Kidney (tissue), 14 donors: ENCODE results near the gene FCN2. TPM values are rescaled to one million over a fixed set of nuclear protein-coding genes. Genes with fewer than 3 reads are reported as not detected.

Experiments
- DNase-seq, 5 donors: peaks; one replicate each; pipeline ENCODE4 v3.0.0-alpha.2; 2013 to 2020
- FAIRE-seq: peaks from 2 replicates; lab custom pipeline; 2012; peaks lifted over from hg19 to GRCh38; lab: Jason Lieb, UNC
- H3K27ac ChIP-seq, 2 donors: one replicate each; pipeline ENCODE4 v1.7.0; 2013; ENCODE audit warnings: low read depth in 2 of 2, low read length in 2 of 2, inconsistent platforms in 1 of 2
- H3K27me3 ChIP-seq: one replicate; pipeline ENCODE4 v1.7.1; 2013; ENCODE audit warnings: low read length, inconsistent platforms; ENCODE audit not compliant: control insufficient read depth, insufficient read depth
- H3K36me3 ChIP-seq, 3 donors: one replicate each; pipeline versions ENCODE4 v1.7.0 to v1.7.1; 2013; ENCODE audit warnings: low read length in 3 of 3, control low read depth in 1 of 3, inconsistent platforms in 1 of 3; ENCODE audit not compliant: insufficient read depth in 3 of 3, control insufficient read depth in 2 of 3
- H3K4me1 ChIP-seq, 3 donors: one replicate each; pipeline versions ENCODE4 v1.7.0 to v1.7.1; 2013; ENCODE audit warnings: low read length in 3 of 3, inconsistent platforms in 1 of 3, low read depth in 1 of 3; ENCODE audit not compliant: control insufficient read depth in 2 of 3, insufficient read depth in 2 of 3
- H3K4me3 ChIP-seq, 3 donors: one replicate each; pipeline versions ENCODE4 v1.7.0 to v1.8.1; 2013; ENCODE audit warnings: low read length in 3 of 3, control low read depth in 1 of 3, inconsistent platforms in 1 of 3
- H3K9ac ChIP-seq, 3 donors: one replicate each; pipeline versions ENCODE4 v1.7.0 to v1.7.1; 2013; ENCODE audit warnings: low read length in 3 of 3, control low read depth in 1 of 3, inconsistent platforms in 1 of 3
- H3K9me3 ChIP-seq, 3 donors: one replicate each; pipeline versions ENCODE4 v1.7.0 to v1.7.1; 2013; ENCODE audit warnings: low read length in 3 of 3, control low read depth in 1 of 3, inconsistent platforms in 1 of 3; ENCODE audit not compliant: control insufficient read depth in 2 of 3, insufficient read depth in 1 of 3
- intact Hi-C: fragments of 100-400 bp; cut with DNase I; formaldehyde crosslinking; loops from one replicate; pipeline ENCODE4 v1.11.1; 2022
- polyA plus RNA-seq: library from polyadenylated mRNA; stranded (reverse); fragments of 350-450 nt; fragmentation: Illumina TruSeq; extraction: RNeasy Lipid Tissue Mini Kit (QIAGEN cat#74804); gene quantifications from one replicate; pipeline ENCODE4 v1.2.3, GENCODE V29; 2014; ENCODE audit warnings: low read depth, low replicate concordance; ENCODE audit not compliant: insufficient read depth
- total RNA-seq: library from RNA; stranded (reverse); fragmentation: NEBNext Ultra II Directional; extraction: Animal tissue kit (Norgen Biotek cat#: 25700); gene quantifications from one replicate; pipeline ENCODE4 v1.2.1, GENCODE V29; 2021
- TF ChIP-seq, protein P1 (sequence below): IDR thresholded peaks from 3 replicates; pipeline ENCODE4 v1.5.1; 2012; ENCODE audit warnings: mild to moderate bottlenecking, moderate library complexity, borderline replicate concordance; ENCODE audit not compliant: insufficient read depth; ENCODE audit errors: extremely low read depth
- donor health status: control.
- donor health status: control.
- donor health status: control.
- donor health status: control.
- donor health status: control.
- donor health status: DM: yes; HTN: yes; CAD: no.
- donor health status: Normal renal cell carcinoma (clear cell type).

The FCN2 gene
- total and polyA plus RNA-seq, 2 donors from 2014 or later, result 2.8 to 3.6 TPM

DNA sequence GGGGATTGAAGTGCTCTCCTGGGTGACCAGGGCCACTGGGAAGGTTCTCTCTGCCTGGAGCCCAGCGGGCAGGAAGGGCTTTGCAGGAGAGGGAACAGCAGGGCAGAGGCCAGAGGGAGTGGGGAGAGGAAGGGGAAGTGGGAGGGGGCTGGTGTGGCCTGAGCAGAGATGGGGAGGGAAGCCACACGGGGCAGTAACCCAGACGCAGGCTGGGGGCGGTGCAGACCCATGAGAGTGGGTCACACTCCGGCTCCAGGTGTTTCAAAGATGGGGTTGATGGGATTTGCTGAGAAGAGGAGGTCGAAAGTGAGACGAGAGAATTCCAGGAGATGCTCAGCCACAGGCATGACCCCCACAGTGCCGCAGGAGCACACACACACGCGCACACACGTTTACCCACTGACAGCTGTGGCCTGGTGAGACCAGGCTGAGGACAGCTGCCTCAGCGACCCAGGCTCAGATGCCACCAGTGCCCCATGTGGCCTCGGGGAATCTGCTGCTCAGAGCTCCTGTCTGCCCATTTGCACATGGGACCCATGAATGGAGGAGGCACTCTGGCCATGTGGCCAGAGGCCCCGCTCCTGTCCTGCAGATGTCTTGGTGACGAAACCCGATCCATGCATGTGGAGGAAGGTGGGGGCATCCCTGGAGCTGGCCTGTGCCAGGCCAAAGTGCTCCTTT lies 32.7 kb upstream of the FCN2 start:
- FAIRE-seq (no peak), DNase-seq (peak in 1 of 5 donors; percentile 49)
- TF ChIP-seq, protein P1, sequence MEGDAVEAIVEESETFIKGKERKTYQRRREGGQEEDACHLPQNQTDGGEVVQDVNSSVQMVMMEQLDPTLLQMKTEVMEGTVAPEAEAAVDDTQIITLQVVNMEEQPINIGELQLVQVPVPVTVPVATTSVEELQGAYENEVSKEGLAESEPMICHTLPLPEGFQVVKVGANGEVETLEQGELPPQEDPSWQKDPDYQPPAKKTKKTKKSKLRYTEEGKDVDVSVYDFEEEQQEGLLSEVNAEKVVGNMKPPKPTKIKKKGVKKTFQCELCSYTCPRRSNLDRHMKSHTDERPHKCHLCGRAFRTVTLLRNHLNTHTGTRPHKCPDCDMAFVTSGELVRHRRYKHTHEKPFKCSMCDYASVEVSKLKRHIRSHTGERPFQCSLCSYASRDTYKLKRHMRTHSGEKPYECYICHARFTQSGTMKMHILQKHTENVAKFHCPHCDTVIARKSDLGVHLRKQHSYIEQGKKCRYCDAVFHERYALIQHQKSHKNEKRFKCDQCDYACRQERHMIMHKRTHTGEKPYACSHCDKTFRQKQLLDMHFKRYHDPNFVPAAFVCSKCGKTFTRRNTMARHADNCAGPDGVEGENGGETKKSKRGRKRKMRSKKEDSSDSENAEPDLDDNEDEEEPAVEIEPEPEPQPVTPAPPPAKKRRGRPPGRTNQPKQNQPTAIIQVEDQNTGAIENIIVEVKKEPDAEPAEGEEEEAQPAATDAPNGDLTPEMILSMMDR, result no peak
- H3K36me3 ChIP-seq, result no peaks in the 10 kb centered on the region
- H3K27ac ChIP-seq, result no peak overlapping the region
- H3K27me3 ChIP-seq, result no peaks in the 10 kb centered on the region
- H3K9ac ChIP-seq, result no peak overlapping the region
- H3K9me3 ChIP-seq, result peaks cover 0 to 3% (median 0%) of the 10 kb centered on the region in 3 donors
- H3K4me1 ChIP-seq, result no peaks in the 10 kb centered on the region
- H3K4me3 ChIP-seq, result no peak overlapping the region
- intact Hi-C loops, result no loop called here

DNA sequence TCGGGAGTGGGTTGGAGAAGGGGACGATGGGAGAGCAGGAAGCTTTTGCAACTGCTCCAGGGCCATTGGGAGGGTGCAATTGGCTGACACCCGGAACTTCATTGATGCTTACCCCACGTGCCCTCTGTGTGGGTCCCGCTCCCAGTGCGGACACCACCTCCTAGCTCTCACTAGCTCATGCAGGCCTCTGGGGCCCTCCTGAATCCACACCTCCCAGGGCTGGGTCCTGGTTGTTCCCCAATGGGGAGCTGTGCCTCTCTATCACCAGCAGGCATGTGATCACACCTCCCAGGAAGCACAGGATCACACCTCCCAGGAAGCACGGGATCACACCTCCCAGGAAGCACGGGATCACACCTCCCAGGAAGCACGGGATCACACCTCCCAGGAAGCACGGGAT lies 32.1 kb upstream of the FCN2 start:
- intact Hi-C loops, result no loop called here
- TF ChIP-seq, protein P1, result no peak
- Histone ChIP-seq H3K9ac (no peak overlapping the region), H3K36me3 (no peaks in the 10 kb centered on the region), H3K4me1 (no peaks in the 10 kb centered on the region), H3K27ac (no peak overlapping the region), H3K9me3 (peaks cover 0 to 3% (median 0%) of the 10 kb centered on the region in 3 donors), H3K4me3 (no peak overlapping the region), H3K27me3 (no peaks in the 10 kb centered on the region)
- no peak for FAIRE-seq
- no peak for DNase-seq

DNA sequence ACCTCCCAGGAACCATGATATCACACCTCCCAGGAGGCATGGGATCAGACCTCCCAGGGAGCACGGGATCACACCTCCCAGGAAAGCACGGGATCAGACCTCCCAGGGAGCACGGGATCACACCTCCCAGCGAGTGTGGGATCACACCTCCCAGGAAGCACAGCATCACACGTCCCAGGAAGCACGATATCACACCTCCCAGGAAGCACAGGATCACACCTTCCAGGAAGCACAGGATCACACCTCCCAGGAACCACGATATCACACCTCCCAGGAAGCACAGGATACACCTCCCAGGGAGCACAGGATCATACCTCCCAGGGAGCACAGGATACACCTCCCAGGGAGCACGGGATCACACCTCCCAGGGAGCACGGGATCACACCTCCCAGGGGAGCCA lies 30.0 kb upstream of the FCN2 start:
- Histone ChIP-seq H3K9ac (no peak overlapping the region), H3K27ac (no peak overlapping the region), H3K9me3 (peaks cover 0 to 3% (median 0%) of the 10 kb centered on the region in 3 donors), H3K36me3 (no peaks in the 10 kb centered on the region), H3K27me3 (no peaks in the 10 kb centered on the region), H3K4me3 (no peak overlapping the region), H3K4me1 (no peaks in the 10 kb centered on the region)
- DNase-seq (peak in 1 of 5 donors; percentile 28), FAIRE-seq (no peak)
- TF ChIP-seq, protein P1, result no peak
- intact Hi-C loops, result no loop called here

DNA sequence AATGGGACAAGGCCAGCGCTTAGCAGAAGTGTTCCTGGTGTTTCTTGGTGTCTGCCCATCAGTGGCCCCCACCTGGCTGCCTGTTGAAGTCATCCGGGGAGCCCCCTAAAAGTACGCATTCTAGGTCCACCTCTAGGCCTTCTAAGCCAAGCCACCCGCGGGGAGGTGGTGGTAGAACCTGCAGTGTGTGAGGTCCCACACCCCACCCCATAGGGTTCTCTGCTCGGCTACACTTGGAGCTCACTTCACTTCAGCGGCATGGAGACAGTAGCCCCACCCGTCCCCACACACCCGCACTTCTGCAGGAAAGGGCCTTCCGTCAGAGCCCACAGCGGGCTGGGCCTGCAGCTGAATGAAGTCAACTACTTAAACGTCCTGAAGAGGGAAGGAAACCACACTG lies 29.6 kb upstream of the FCN2 start:
- FAIRE-seq (no peak), DNase-seq (peak in 2 of 5 donors; percentile 9 to 61)
- intact Hi-C loops, result no loop called here
- H3K4me1 ChIP-seq, result no peaks in the 10 kb centered on the region
- no peak overlapping the region for H3K4me3 ChIP-seq
- H3K27me3 ChIP-seq, result no peaks in the 10 kb centered on the region
- H3K9me3 ChIP-seq, result peaks cover 0 to 3% (median 0%) of the 10 kb centered on the region in 3 donors
- no peak overlapping the region for H3K9ac ChIP-seq
- no peak overlapping the region for H3K27ac ChIP-seq
- H3K36me3 ChIP-seq, result no peaks in the 10 kb centered on the region
- TF ChIP-seq, protein P1, result no peak
